Endothelial cell of umbilical vein (primary cell): ENCODE results near the gene WDFY3. TPM values are rescaled to one million over a fixed set of nuclear protein-coding genes. Genes with fewer than 3 reads are reported as not detected.

Experiments used
- BruUV-seq: library from RNA; stranded (reverse); fragments of 400-500 nt; replicated peaks from 2 replicates; lab custom pipeline; 2021; lab: Mats Ljungman, UMichigan
- CTCF ChIA-PET: fragments of 300-600, 350-600 bp; sonication (Branson Sonifier 250); formaldehyde crosslinking; loops from one replicate; lab custom pipeline; 2021; ENCODE audit warnings: antibody characterized with exemption, inconsistent platforms; lab: Charles Lee
- POLR2A ChIA-PET: fragments of 300-600, 350-600 bp; sonication (Branson Sonifier 250); formaldehyde crosslinking; loops from one replicate; lab custom pipeline; 2021; ENCODE audit warnings: antibody characterized with exemption, inconsistent platforms; lab: Charles Lee
- DNase-seq: peaks from one replicate; pipeline ENCODE4 v3.0.0-alpha.2; 2011; ENCODE audit warnings: low read depth, low spot score
- FAIRE-seq: peaks from 2 replicates; lab custom pipeline; 2011; peaks lifted over from hg19 to GRCh38; lab: Jason Lieb, UNC
- H2AFZ ChIP-seq: 2 replicates; pipeline ENCODE4 v1.6.0; 2012; ENCODE audit warnings: low read depth, low read length, control low read depth, inconsistent platforms
- H3K27ac ChIP-seq: 2 replicates; pipeline ENCODE4 v1.5.1; 2011; ENCODE audit warnings: low read depth, mild to moderate bottlenecking, control low read depth, low read length, moderate library complexity; ENCODE audit not compliant: insufficient read depth
- H3K27me3 ChIP-seq, 2 experiments: 2 replicates each; pipeline versions ENCODE4 v1.6.0 to v1.6.1; 2011; ENCODE audit warnings: low read length in 2 of 2, mixed read lengths in 1 of 2; ENCODE audit not compliant: control insufficient read depth in 2 of 2, insufficient read depth in 2 of 2
- H3K36me3 ChIP-seq, 2 experiments: 2 replicates in 1 of 2; 3 replicates in 1 of 2; pipeline ENCODE4 v1.5.1; 2011; ENCODE audit warnings: low read length in 2 of 2, mild to moderate bottlenecking in 1 of 2, moderate library complexity in 1 of 2; ENCODE audit not compliant: control insufficient read depth in 2 of 2, insufficient read depth in 2 of 2; ENCODE audit errors: extremely low read depth in 1 of 2
- H3K4me1 ChIP-seq: 3 replicates; pipeline ENCODE4 v1.5.1; 2011; ENCODE audit warnings: mild to moderate bottlenecking, low read length; ENCODE audit not compliant: control insufficient read depth, insufficient read depth; ENCODE audit errors: extremely low read depth
- H3K4me2 ChIP-seq: 2 replicates; pipeline ENCODE4 v1.6.1; 2011; ENCODE audit warnings: low read length, control low read depth, mixed read lengths; ENCODE audit not compliant: insufficient read depth
- H3K4me3 ChIP-seq, 3 experiments: fragments of 200-600 bp in 1 of 3; sonication (generic), shearing (Covaris generic) in 1 of 3; replicated peaks in 1 of 3; 2 replicates each; pipeline ENCODE4 v1.5.1; 2011 to 2016; ENCODE audit warnings: control low read depth in 3 of 3, low read length in 3 of 3, mild to moderate bottlenecking in 2 of 3, inconsistent platforms in 1 of 3, low read depth in 1 of 3, moderate library complexity in 1 of 3; ENCODE audit not compliant: insufficient read depth in 1 of 3
- H3K79me2 ChIP-seq: 2 replicates; pipeline ENCODE4 v1.6.0; 2012; ENCODE audit warnings: low read length, inconsistent platforms; ENCODE audit not compliant: control insufficient read depth, insufficient read depth
- H3K9ac ChIP-seq: replicated peaks from 2 replicates; pipeline ENCODE3; 2011; ENCODE audit warnings: low read length, control low read depth; ENCODE audit not compliant: insufficient read depth; ENCODE audit errors: extremely low read depth
- H3K9me1 ChIP-seq: replicated peaks from 3 replicates; pipeline ENCODE4 v1.6.0; 2011; ENCODE audit warnings: mild to moderate bottlenecking, low read length; ENCODE audit not compliant: control insufficient read depth, insufficient read depth; ENCODE audit errors: extremely low read depth
- H3K9me3 ChIP-seq: replicated peaks from 2 replicates; pipeline ENCODE4 v1.5.1; 2012; ENCODE audit warnings: low read length, inconsistent platforms; ENCODE audit not compliant: control insufficient read depth, insufficient read depth
- H4K20me1 ChIP-seq: replicated peaks from 2 replicates; pipeline ENCODE3; 2011; ENCODE audit warnings: mild to moderate bottlenecking, low read length; ENCODE audit not compliant: control insufficient read depth, insufficient read depth; ENCODE audit errors: extremely low read depth
- EZH2 ChIP-seq: IDR thresholded peaks from 2 replicates; pipeline ENCODE4 v1.6.1; 2012; ENCODE audit warnings: borderline replicate concordance, low read depth, mild to moderate bottlenecking, moderate library complexity, low read length, inconsistent platforms; ENCODE audit not compliant: severe bottlenecking
- FOS ChIP-seq: IDR thresholded peaks from 2 replicates; pipeline ENCODE4 v1.6.1; 2011; ENCODE audit warnings: mild to moderate bottlenecking, low read length, moderate library complexity, borderline replicate concordance; ENCODE audit not compliant: insufficient read depth
- GATA2 ChIP-seq: IDR thresholded peaks from 2 replicates; pipeline ENCODE4 v1.7.0; 2011; ENCODE audit warnings: low read depth, mild to moderate bottlenecking, moderate library complexity, mixed read lengths, low read length; ENCODE audit not compliant: insufficient read length, insufficient read depth
- JUN ChIP-seq: IDR thresholded peaks from 2 replicates; pipeline ENCODE4 v1.6.1; 2011; ENCODE audit warnings: borderline replicate concordance, low read depth; ENCODE audit not compliant: insufficient read length, insufficient read depth
- MYC ChIP-seq: IDR thresholded peaks from one replicate; pipeline ENCODE4 v1.6.1; 2011; ENCODE audit warnings: mild to moderate bottlenecking, low read depth, low read length
- POLR2A ChIP-seq: IDR thresholded peaks from 2 replicates; pipeline ENCODE4 v1.6.1; 2012; ENCODE audit warnings: low read depth, mild to moderate bottlenecking, control low read depth, low read length
- POLR2AphosphoS5 ChIP-seq: IDR thresholded peaks from 2 replicates; pipeline ENCODE4 v1.6.1; 2012; ENCODE audit warnings: low read depth, mild to moderate bottlenecking, control low read depth, low read length, moderate library complexity; ENCODE audit not compliant: insufficient read depth
- dilution Hi-C: fragments of 300-500 bp; cut with MboI; formaldehyde crosslinking; loops from one replicate; pipeline ENCODE4 v1.15.0; 2019; ENCODE audit warnings: low sequenced_read_pairs; ENCODE audit not compliant: extremely low pct_ligation_motif_present
- intact Hi-C: fragments of 100-400 bp; cut with micrococcal nuclease; formaldehyde crosslinking; loops from one replicate; pipeline ENCODE4 v1.10.0; 2022
- polyA plus RNA-seq, 4 experiments: library from polyadenylated mRNA; depleted of rRNA in 3 of 4; stranded (reverse) in 3 of 4; unstranded in 1 of 4; fragments of >200 nt; gene quantifications; 2 replicates each; pipeline versions ENCODE4 v1.2.1 to v1.2.3, GENCODE V29; 2011 to 2012; ENCODE audit warnings: missing spikeins in 1 of 4
- total RNA-seq: library from RNA; stranded (reverse); gene quantifications from 2 replicates; pipeline ENCODE4 v1.2.3, GENCODE V29; 2021
- TF ChIP-seq, protein P1 (sequence below), 2 donors: IDR thresholded peaks; 1 replicate in 1 of 2; 2 replicates in 1 of 2; pipeline ENCODE4 v1.5.1; 2011; ENCODE audit warnings: low read length in 2 of 2, mild to moderate bottlenecking in 2 of 2, moderate library complexity in 2 of 2, control low read depth in 1 of 2, inconsistent platforms in 1 of 2, low read depth in 1 of 2; ENCODE audit not compliant: insufficient read depth in 1 of 2; ENCODE audit errors: extremely low read depth in 1 of 2
- TF ChIP-seq, protein P2 (sequence below): IDR thresholded peaks from 2 replicates; pipeline ENCODE4 v1.6.1; 2011; ENCODE audit not compliant: insufficient read depth, insufficient read length

Gene WDFY3
- total and polyA plus RNA-seq, 2 donors (not counting 3 experiments of a cell fraction or from before 2014, with no cell fraction given) = 37.0 to 113 TPM

GRCh38 chr4:84925558-84925957, 40.9 kb downstream of the WDFY3 start:
- H2AFZ ChIP-seq = no peak overlapping the region
- no peak for FAIRE-seq
- peaks cover 8% of the 10 kb centered on the region for H3K4me1 ChIP-seq
- peaks cover 3% of the 10 kb centered on the region for H4K20me1 ChIP-seq
- H3K27ac ChIP-seq = no peak overlapping the region
- dilution Hi-C loops = no loop called here
- CTCF ChIA-PET = no interaction called here
- no TSS peak for BruUV-seq
- peaks cover 33% of the 10 kb centered on the region for H3K79me2 ChIP-seq
- intact Hi-C loops = no loop called here
- H3K36me3 ChIP-seq = peaks cover 0 to 3% of the 10 kb centered on the region in 2 experiments
- POLR2A ChIA-PET = no interaction called here
- H3K9ac ChIP-seq = no peak overlapping the region
- H3K4me2 ChIP-seq = no peak overlapping the region
- no peak overlapping the region for H3K4me3 ChIP-seq
- H3K9me1 ChIP-seq = no peaks in the 10 kb centered on the region
- no peaks in the 10 kb centered on the region for H3K9me3 ChIP-seq
- no peak for DNase-seq
- no peaks in the 10 kb centered on the region for H3K27me3 ChIP-seq
- TF ChIP-seq POLR2A (no peak), JUN (no peak), MYC (no peak), EZH2 (no peak), POLR2AphosphoS5 (no peak), GATA2 (no peak), FOS (no peak)
- TF ChIP-seq, protein P1, sequence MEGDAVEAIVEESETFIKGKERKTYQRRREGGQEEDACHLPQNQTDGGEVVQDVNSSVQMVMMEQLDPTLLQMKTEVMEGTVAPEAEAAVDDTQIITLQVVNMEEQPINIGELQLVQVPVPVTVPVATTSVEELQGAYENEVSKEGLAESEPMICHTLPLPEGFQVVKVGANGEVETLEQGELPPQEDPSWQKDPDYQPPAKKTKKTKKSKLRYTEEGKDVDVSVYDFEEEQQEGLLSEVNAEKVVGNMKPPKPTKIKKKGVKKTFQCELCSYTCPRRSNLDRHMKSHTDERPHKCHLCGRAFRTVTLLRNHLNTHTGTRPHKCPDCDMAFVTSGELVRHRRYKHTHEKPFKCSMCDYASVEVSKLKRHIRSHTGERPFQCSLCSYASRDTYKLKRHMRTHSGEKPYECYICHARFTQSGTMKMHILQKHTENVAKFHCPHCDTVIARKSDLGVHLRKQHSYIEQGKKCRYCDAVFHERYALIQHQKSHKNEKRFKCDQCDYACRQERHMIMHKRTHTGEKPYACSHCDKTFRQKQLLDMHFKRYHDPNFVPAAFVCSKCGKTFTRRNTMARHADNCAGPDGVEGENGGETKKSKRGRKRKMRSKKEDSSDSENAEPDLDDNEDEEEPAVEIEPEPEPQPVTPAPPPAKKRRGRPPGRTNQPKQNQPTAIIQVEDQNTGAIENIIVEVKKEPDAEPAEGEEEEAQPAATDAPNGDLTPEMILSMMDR (IDR thresholded peaks at IDR 0.05; ENCODE audit: extremely low read depth in 1 of 2, insufficient read depth in 1 of 2, low read depth in 1 of 2, low read length in 2 of 2) = no peak
- TF ChIP-seq, protein P2, sequence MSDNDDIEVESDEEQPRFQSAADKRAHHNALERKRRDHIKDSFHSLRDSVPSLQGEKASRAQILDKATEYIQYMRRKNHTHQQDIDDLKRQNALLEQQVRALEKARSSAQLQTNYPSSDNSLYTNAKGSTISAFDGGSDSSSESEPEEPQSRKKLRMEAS = no peak
